Upper lobe of right lung (tissue), 1 donor: ENCODE data around the gene CCDC88B. TPM values are rescaled to one million over a fixed set of nuclear protein-coding genes. Genes with fewer than 3 reads are reported as not detected.

Experiments
- ATAC-seq: fragments of 200-7000 bp; cut with Tn5 transposase; one replicate; pipeline ENCODE4 v1.9.1; 2020; ENCODE audit warnings: mild to moderate bottlenecking, moderate library complexity
- DNase-seq: peaks from one replicate; pipeline ENCODE4 v3.0.0-alpha.2; 2020
- H3K27ac ChIP-seq: fragments of 200-600 bp; one replicate; pipeline ENCODE4 v1.8.0; 2022
- H3K27me3 ChIP-seq: fragments of 200-600 bp; one replicate; pipeline ENCODE4 v1.8.0; 2022; ENCODE audit warnings: mild to moderate bottlenecking
- H3K36me3 ChIP-seq: fragments of 200-600 bp; one replicate; pipeline ENCODE4 v1.8.0; 2022
- H3K4me1 ChIP-seq: fragments of 200-600 bp; one replicate; pipeline ENCODE4 v1.8.0; 2022
- H3K4me3 ChIP-seq: fragments of 200-600 bp; one replicate; pipeline ENCODE4 v1.8.0; 2022; ENCODE audit warnings: mild to moderate bottlenecking
- H3K9me3 ChIP-seq: fragments of 200-600 bp; one replicate; pipeline ENCODE4 v1.8.0; 2022
- CTCF ChIP-seq: fragments of 200-600 bp; IDR thresholded peaks from one replicate; pipeline ENCODE4 v1.8.0; 2022; ENCODE audit warnings: antibody characterized with exemption
- intact Hi-C: fragments of 100-400 bp; cut with DNase I; formaldehyde crosslinking; loops from one replicate; pipeline ENCODE4 v1.11.0; 2022
- total RNA-seq: library from RNA; stranded (reverse); fragmentation: NEBNext Ultra II Directional; extraction: Animal tissue kit (Norgen Biotek cat#: 25700); gene quantifications from one replicate; pipeline ENCODE4 v1.2.1, GENCODE V29; 2021
- donor health status: DM: no; HTN: yes; CAD: no; lungs with severe emphysema.

CCDC88B gene
- total RNA-seq, 1 donor from 2014 or later: 20.7 TPM

GRCh38 chr11:64355078-64355940 is 15.3 kb downstream of the CCDC88B start:
- ATAC-seq (peak; percentile 68), DNase-seq (peak; percentile 90)
- Histone ChIP-seq H3K27ac (peak overlapping the region; percentile 69), H3K4me1 (peaks cover 27% of the 10 kb centered on the region), H3K27me3 (no peaks in the 10 kb centered on the region), H3K4me3 (peak overlapping the region; percentile 37), H3K9me3 (no peaks in the 10 kb centered on the region), H3K36me3 (no peaks in the 10 kb centered on the region)
- intact Hi-C loops: no loop called here
- peak; percentile 70 for TF ChIP-seq CTCF

- Histone ChIP-seq H3K27ac (no peak overlapping the region), H3K27me3 (no peaks in the 10 kb centered on the region), H3K4me1 (peaks cover 32% of the 10 kb centered on the region), H3K4me3 (no peak overlapping the region), H3K36me3 (peaks cover 8% of the 10 kb centered on the region), H3K9me3 (no peaks in the 10 kb centered on the region)
- TF ChIP-seq CTCF: peak; percentile 29
- DNase-seq (peak; percentile 74), ATAC-seq (no peak)
- intact Hi-C loops: no loop called here
Measured at GRCh38 chr11:64356498-64357411, 16.8 kb downstream of the CCDC88B start.

GRCh38 chr11:64357446-64357845 is 17.4 kb downstream of the CCDC88B start:
- peaks cover 15% of the 10 kb centered on the region for H3K36me3 ChIP-seq
- H3K27me3 ChIP-seq: no peaks in the 10 kb centered on the region
- ATAC-seq (no peak), DNase-seq (no peak)
- TF ChIP-seq CTCF: no peak
- intact Hi-C loops: no loop called here
- no peak overlapping the region for H3K27ac ChIP-seq
- H3K4me1 ChIP-seq: peaks cover 32% of the 10 kb centered on the region
- H3K4me3 ChIP-seq: no peak overlapping the region
- H3K9me3 ChIP-seq: no peaks in the 10 kb centered on the region

GRCh38 chr11:64357904-64358535 is 18.0 kb downstream of the CCDC88B start:
- peak overlapping the region; percentile 91 for H3K4me3 ChIP-seq

More at GRCh38 chr11:64357904-64358535, 18.0 kb downstream of the CCDC88B start:
- Histone ChIP-seq H3K4me1 (peaks cover 32% of the 10 kb centered on the region), H3K27ac (peak overlapping the region; percentile 91), H3K36me3 (peaks cover 21% of the 10 kb centered on the region), H3K27me3 (no peaks in the 10 kb centered on the region), H3K9me3 (no peaks in the 10 kb centered on the region)
- ATAC-seq (no peak), DNase-seq (no peak)
- intact Hi-C loops: no loop called here
- no peak for TF ChIP-seq CTCF
